SU-DHL-6 (cell line): ENCODE results near the gene HRH4.

Experiments used
- H2AFZ ChIP-seq: fragments of 200-600 bp; sonication (generic); 2 replicates; pipeline ENCODE4 v1.6.1; 2014; ENCODE audit warnings: low read depth, mild to moderate bottlenecking, moderate library complexity, mixed read lengths, antibody characterized with exemption, low read length; ENCODE audit not compliant: severe bottlenecking
- H3F3A ChIP-seq: fragments of 200-600 bp; shearing (Covaris generic); 2 replicates; pipeline ENCODE4 v1.6.0; 2016; ENCODE audit warnings: antibody characterized with exemption, mild to moderate bottlenecking; ENCODE audit not compliant: insufficient read depth
- H3K27ac ChIP-seq: fragments of 200-600 bp; sonication (generic); 2 replicates; pipeline ENCODE4 v1.5.1; 2016; ENCODE audit warnings: low read depth, mild to moderate bottlenecking, low read length, moderate library complexity, mixed read lengths
- H3K27me3 ChIP-seq: fragments of 200-600 bp; sonication (generic), shearing (Covaris generic); 2 replicates; pipeline ENCODE4 v1.6.0; 2014; ENCODE audit warnings: mild to moderate bottlenecking, low read length
- H3K36me3 ChIP-seq: fragments of 200-600 bp; sonication (generic); 2 replicates; pipeline ENCODE4 v1.6.1; 2014; ENCODE audit warnings: mild to moderate bottlenecking, low read length, mixed read lengths
- H3K4me2 ChIP-seq: fragments of 300-600, 200-600 bp; shearing (Covaris generic), sonication (generic); 2 replicates; pipeline ENCODE4 v1.6.0; 2014; ENCODE audit warnings: low read length, low read depth, mild to moderate bottlenecking; ENCODE audit not compliant: poor library complexity, severe bottlenecking
- H3K4me3 ChIP-seq: fragments of 200-600 bp; sonication (generic); 2 replicates; pipeline ENCODE4 v1.5.1; 2014; ENCODE audit warnings: antibody characterized with exemption, low read length, mild to moderate bottlenecking, mixed read lengths; ENCODE audit not compliant: insufficient read depth, poor library complexity, severe bottlenecking
- H3K79me2 ChIP-seq: fragments of 200-600 bp; sonication (generic); 2 replicates; pipeline ENCODE4 v1.6.1; 2014; ENCODE audit warnings: mild to moderate bottlenecking, low read length, moderate library complexity; ENCODE audit not compliant: insufficient read depth
- H3K9ac ChIP-seq: fragments of 200-600 bp; sonication (generic); 2 replicates; pipeline ENCODE4 v1.7.0; 2014; ENCODE audit warnings: mild to moderate bottlenecking, low read length
- H3K9me2 ChIP-seq: fragments of 200-600 bp; sonication (generic); replicated peaks from 2 replicates; pipeline ENCODE4 v1.6.1; 2014; ENCODE audit warnings: low read length; ENCODE audit not compliant: insufficient read depth
- H3K9me3 ChIP-seq: fragments of 200-600 bp; sonication (generic); 2 replicates; pipeline ENCODE4 v1.6.1; 2014; ENCODE audit warnings: low read length, mixed read lengths; ENCODE audit not compliant: insufficient read depth
- H4K20me1 ChIP-seq: fragments of 200-600 bp; sonication (generic); 2 replicates; pipeline ENCODE4 v1.6.1; 2014; ENCODE audit warnings: low read depth, mild to moderate bottlenecking, antibody characterized with exemption, low read length, moderate library complexity, mixed read lengths
- EZH2phosphoT487 ChIP-seq: fragments of 200-600 bp; sonication (generic), shearing (Covaris generic); conservative IDR thresholded peaks from 2 replicates; pipeline ENCODE4 v1.6.1; 2018; ENCODE audit warnings: mild to moderate bottlenecking, antibody characterized with exemption, low read length, moderate library complexity, mixed read lengths
- TF ChIP-seq, protein P1 (sequence below): fragments of 200-600 bp; sonication (generic); IDR thresholded peaks from one replicate; pipeline ENCODE4 v1.5.1; 2017; ENCODE audit warnings: antibody characterized with exemption, mild to moderate bottlenecking, low read length, moderate library complexity; ENCODE audit not compliant: insufficient read depth, poor library complexity, severe bottlenecking

HRH4 gene

DNA sequence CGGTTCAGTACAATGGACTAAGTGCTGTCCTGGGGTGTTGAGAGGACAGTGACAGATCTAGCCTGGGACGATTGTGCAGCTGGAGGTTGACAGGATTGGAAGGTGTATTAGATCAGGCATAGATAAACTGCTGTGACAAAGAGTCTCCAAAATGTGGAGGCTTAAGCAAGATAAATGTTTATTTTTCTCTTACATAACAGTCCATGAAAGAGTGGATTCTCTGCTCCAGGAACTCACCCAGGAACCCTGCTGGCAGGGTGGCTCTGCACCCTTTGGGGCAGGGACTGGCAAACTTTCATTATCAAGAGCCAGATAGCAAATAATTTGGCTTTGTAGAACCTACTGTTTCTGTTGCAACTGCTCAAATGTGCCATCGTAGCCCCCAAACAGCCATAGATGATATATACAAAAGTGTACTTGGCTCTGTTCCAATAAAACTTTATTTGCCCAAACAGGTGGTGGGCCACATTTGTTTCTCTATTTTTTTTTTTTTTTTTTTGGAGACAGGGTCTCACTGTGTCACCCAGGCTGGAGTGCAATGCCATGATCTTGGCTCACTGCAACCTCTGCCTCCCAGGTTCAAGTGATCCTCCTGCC lies 9.7 kb downstream of the HRH4 start:
- Histone ChIP-seq H3K36me3 (no peaks in the 10 kb centered on the region), H3K4me3 (no peak overlapping the region), H4K20me1 (no peaks in the 10 kb centered on the region), H3K27me3 (0 out of 2 replicates have a peak, but pooled peaks cover 3% of the 10 kb centered on the region), H3K4me2 (no peak overlapping the region), H2AFZ (no peak overlapping the region), H3K9me3 (no peaks in the 10 kb centered on the region), H3F3A (no peaks in the 10 kb centered on the region), H3K9me2 (no peaks in the 10 kb centered on the region), H3K9ac (no peak overlapping the region), H3K27ac (no peak overlapping the region), H3K79me2 (no peaks in the 10 kb centered on the region)
- no peak for TF ChIP-seq EZH2phosphoT487
- TF ChIP-seq, protein P1, sequence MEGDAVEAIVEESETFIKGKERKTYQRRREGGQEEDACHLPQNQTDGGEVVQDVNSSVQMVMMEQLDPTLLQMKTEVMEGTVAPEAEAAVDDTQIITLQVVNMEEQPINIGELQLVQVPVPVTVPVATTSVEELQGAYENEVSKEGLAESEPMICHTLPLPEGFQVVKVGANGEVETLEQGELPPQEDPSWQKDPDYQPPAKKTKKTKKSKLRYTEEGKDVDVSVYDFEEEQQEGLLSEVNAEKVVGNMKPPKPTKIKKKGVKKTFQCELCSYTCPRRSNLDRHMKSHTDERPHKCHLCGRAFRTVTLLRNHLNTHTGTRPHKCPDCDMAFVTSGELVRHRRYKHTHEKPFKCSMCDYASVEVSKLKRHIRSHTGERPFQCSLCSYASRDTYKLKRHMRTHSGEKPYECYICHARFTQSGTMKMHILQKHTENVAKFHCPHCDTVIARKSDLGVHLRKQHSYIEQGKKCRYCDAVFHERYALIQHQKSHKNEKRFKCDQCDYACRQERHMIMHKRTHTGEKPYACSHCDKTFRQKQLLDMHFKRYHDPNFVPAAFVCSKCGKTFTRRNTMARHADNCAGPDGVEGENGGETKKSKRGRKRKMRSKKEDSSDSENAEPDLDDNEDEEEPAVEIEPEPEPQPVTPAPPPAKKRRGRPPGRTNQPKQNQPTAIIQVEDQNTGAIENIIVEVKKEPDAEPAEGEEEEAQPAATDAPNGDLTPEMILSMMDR, result no peak

DNA sequence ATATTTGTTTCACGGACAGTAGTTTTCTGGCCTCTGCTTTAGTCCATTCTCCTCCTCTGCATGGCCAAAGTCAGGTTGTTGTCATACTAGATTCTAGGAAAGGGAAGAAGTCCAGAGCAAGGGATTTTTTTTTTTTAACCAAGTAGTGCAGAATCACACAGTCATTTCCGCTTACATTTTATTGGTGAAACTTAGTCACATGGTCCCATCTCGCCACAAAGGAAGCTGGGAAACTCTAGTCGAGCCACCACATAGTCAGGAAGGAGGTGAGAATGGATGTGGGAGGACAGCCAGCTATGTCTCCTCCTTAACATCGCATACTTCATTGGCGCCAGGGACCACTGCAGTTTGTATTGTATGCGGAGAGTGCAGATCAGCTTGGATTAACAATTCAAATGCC lies 10.4 kb downstream of the HRH4 start:
- Histone ChIP-seq H3K36me3 (no peaks in the 10 kb centered on the region), H3K4me3 (no peak overlapping the region), H3F3A (no peaks in the 10 kb centered on the region), H3K27ac (no peak overlapping the region), H3K9ac (no peak overlapping the region), H3K9me3 (no peaks in the 10 kb centered on the region), H4K20me1 (no peaks in the 10 kb centered on the region), H3K4me2 (no peak overlapping the region), H3K27me3 (0 out of 2 replicates have a peak, but pooled peaks cover 3% of the 10 kb centered on the region), H3K79me2 (no peaks in the 10 kb centered on the region), H2AFZ (no peak overlapping the region), H3K9me2 (no peaks in the 10 kb centered on the region)
- TF ChIP-seq, protein P1, result no peak
- no peak for TF ChIP-seq EZH2phosphoT487

DNA sequence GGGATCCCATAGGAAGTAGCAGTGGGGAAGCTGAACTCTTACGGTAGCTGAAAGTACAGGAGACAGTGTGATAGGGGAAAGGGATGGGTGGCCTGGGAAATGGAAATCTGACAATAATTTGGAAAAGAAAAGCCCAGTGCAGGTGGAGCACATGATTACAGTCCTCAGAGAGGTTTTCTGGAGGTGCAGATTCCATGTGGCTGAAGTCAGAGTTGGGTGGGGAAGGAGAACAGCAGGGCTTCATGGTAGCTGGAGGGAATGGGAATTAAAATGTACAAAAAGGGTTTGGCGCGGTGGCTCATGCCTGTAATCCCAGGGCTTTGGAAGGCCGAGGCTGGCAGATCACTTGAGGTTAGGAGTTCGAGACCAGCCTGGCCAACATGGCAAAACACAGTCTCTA lies 12.2 kb downstream of the HRH4 start:
- Histone ChIP-seq H2AFZ (no peak overlapping the region), H3K27ac (no peak overlapping the region), H3K4me2 (no peak overlapping the region), H4K20me1 (no peaks in the 10 kb centered on the region), H3K9ac (no peak overlapping the region), H3K27me3 (no peaks in the 10 kb centered on the region), H3K9me3 (no peaks in the 10 kb centered on the region), H3K4me3 (no peak overlapping the region), H3F3A (no peaks in the 10 kb centered on the region), H3K9me2 (no peaks in the 10 kb centered on the region), H3K36me3 (no peaks in the 10 kb centered on the region), H3K79me2 (no peaks in the 10 kb centered on the region)
- TF ChIP-seq EZH2phosphoT487, result no peak
- TF ChIP-seq, protein P1, result no peak
